GM12891 (cell line): ENCODE measurements around the gene CNTFR.
A peak's percentile ranks its signal among the peaks of the same experiment; 100 is the strongest.

Source experiments
- DNase-seq: peaks from one replicate; pipeline ENCODE4 v3.0.0; 2011; ENCODE audit warnings: low spot score; ENCODE audit not compliant: insufficient read length
- FAIRE-seq: peaks from 2 replicates; lab custom pipeline; 2011; peaks lifted over from hg19 to GRCh38; lab: Jason Lieb, UNC
- PAX5 ChIP-seq: IDR thresholded peaks from 2 replicates; pipeline ENCODE4 v1.6.1; 2011; ENCODE audit warnings: low read length, moderate library complexity, mild to moderate bottlenecking; ENCODE audit not compliant: insufficient read depth, severe bottlenecking
- POLR2A ChIP-seq: IDR thresholded peaks from 2 replicates; pipeline ENCODE4 v1.6.1; 2011; ENCODE audit warnings: low read depth, low read length, control low read depth
- POLR2AphosphoS5 ChIP-seq: IDR thresholded peaks from 2 replicates; pipeline ENCODE4 v1.6.1; 2011; ENCODE audit warnings: low read depth, low read length, control low read depth
- POU2F2 ChIP-seq: IDR thresholded peaks from 2 replicates; pipeline ENCODE4 v1.6.1; 2011; ENCODE audit warnings: low read depth, mild to moderate bottlenecking, control low read depth, low read length, moderate library complexity
- SPI1 ChIP-seq: IDR thresholded peaks from 2 replicates; pipeline ENCODE4 v1.6.1; 2011; ENCODE audit warnings: low read depth, low read length, control low read depth
- TAF1 ChIP-seq: IDR thresholded peaks from 2 replicates; pipeline ENCODE4 v1.6.1; 2011; ENCODE audit warnings: low read depth, low read length, control low read depth

CNTFR gene

GRCh38 chr9:34606905-34607304 lies 17.4 kb upstream of the CNTFR start:
- FAIRE-seq = no peak
- TF ChIP-seq POLR2A (no peak), POLR2AphosphoS5 (no peak), PAX5 (no peak), POU2F2 (no peak), TAF1 (no peak), SPI1 (no peak)

GRCh38 chr9:34606190-34606589 lies 16.7 kb upstream of the CNTFR start:
- FAIRE-seq (no peak), DNase-seq (no peak)
- TF ChIP-seq POLR2AphosphoS5 = no peak
- TF ChIP-seq PAX5 = no peak
- TF ChIP-seq SPI1 = no peak
- no peak for TF ChIP-seq POU2F2
- no peak for TF ChIP-seq TAF1
- TF ChIP-seq POLR2A = no peak

More at GRCh38 chr9:34606905-34607304, 17.4 kb upstream of the CNTFR start:
- no peak for DNase-seq

GRCh38 chr9:34603610-34604231 lies 14.2 kb upstream of the CNTFR start:
- TF ChIP-seq SPI1 = no peak
- TF ChIP-seq POLR2AphosphoS5 = no peak
- no peak for TF ChIP-seq PAX5
- no peak for TF ChIP-seq POLR2A
- no peak for TF ChIP-seq TAF1
- no peak for TF ChIP-seq POU2F2
- peak; percentile 97 for FAIRE-seq
- no peak for DNase-seq

GRCh38 chr9:34601937-34602573 lies 12.5 kb upstream of the CNTFR start:
- no peak for DNase-seq
- TF ChIP-seq POLR2A (no peak), SPI1 (no peak), POU2F2 (no peak), TAF1 (no peak), PAX5 (no peak), POLR2AphosphoS5 (no peak)
- no peak for FAIRE-seq

GRCh38 chr9:34600908-34601307 lies 11.4 kb upstream of the CNTFR start:
- no peak for TF ChIP-seq POLR2A
- TF ChIP-seq SPI1 = no peak
- TF ChIP-seq TAF1 = no peak
- no peak for TF ChIP-seq POU2F2
- TF ChIP-seq PAX5 = no peak
- FAIRE-seq = no peak
- no peak for DNase-seq

- DNase-seq = no peak
- no peak for FAIRE-seq
These were observed 10.0 kb upstream of the CNTFR start for GRCh38 chr9:34599546-34599945.

GRCh38 chr9:34594177-34594576 lies 4.7 kb upstream of the CNTFR start:
- FAIRE-seq = no peak
- TF ChIP-seq POLR2AphosphoS5 = no peak
- no peak for TF ChIP-seq PAX5
- TF ChIP-seq TAF1 = no peak
- TF ChIP-seq POLR2A = no peak
- TF ChIP-seq SPI1 = no peak
- no peak for TF ChIP-seq POU2F2

More at GRCh38 chr9:34599546-34599945, 10.0 kb upstream of the CNTFR start:
- TF ChIP-seq POLR2AphosphoS5 (no peak), PAX5 (no peak), POU2F2 (no peak), SPI1 (no peak), POLR2A (no peak)

GRCh38 chr9:34592895-34593601 lies 3.5 kb upstream of the CNTFR start:
- FAIRE-seq = no peak
- no peak for DNase-seq
- no peak for TF ChIP-seq PAX5
- TF ChIP-seq TAF1 = no peak
- TF ChIP-seq POLR2A = no peak
- no peak for TF ChIP-seq POLR2AphosphoS5
- no peak for TF ChIP-seq POU2F2
- TF ChIP-seq SPI1 = no peak

More at GRCh38 chr9:34594177-34594576, 4.7 kb upstream of the CNTFR start:
- DNase-seq = no peak
